Measurements from ENCODE around the gene CERS5. TPM values are rescaled to one million over a fixed set of nuclear protein-coding genes. Genes with fewer than 3 reads are reported as not detected.
"Not testable (repeated sequence)": the region's sequence is repeated elsewhere in the genome, so short reads cannot be mapped to it uniquely, and the experiment has no call there.

Gene CERS5
- total and polyA plus RNA-seq, 12 donors: 19.4 to 110 (median 37.0) TPM

DNA sequence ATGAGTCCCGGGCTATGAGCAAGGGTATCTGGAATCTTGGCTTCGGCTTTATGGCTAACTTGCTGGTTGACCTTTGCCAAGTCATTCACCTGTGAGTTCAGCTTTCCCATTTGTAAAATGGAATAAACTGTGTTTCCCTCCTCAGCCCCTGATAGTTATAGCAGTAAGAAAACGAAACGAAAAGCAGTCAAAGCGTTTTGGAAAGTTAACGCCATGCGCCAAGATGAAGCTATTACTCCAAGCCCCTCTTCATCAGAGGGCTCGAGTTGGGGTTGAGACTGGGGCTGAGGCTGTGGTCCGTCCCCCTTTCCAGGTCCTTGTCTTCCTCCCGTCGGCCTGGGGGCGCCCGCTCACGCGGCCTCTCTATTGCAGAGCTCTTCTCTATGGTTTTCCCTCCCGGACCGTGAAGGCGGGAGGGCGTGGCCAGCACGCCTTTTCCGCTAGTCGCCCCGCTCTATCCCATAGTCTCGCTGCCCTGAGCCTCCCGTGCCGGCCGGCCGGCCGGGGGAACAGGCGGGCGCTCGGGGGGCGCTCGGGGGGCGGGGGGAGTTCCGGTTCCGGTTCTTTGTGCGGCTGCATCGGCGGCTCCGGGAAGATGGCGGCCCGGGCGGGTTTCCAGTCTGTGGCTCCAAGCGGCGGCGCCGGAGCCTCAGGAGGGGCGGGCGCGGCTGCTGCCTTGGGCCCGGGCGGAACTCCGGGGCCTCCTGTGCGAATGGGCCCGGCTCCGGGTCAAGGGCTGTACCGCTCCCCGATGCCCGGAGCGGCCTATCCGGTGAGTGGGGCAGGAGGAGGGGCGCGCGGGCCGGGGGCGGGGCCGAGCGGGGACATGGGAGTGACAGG is 82.2 kb downstream of the CERS5 start, which contains the start of gene SMARCD1:
Gene SMARCD1, plus strand, starts transcription at position 568 of the 840 bp plus-strand sequence. Its CDS starts 28 bp downstream, at position 596.
- WGBS, 4 donors: 1 to 3% (median 1%) methylated on average over 13 to 69 of the region's 69 CpGs
- Histone ChIP-seq H3K9me3 (replicated peaks in 1 of 3) (no peaks in the 10 kb centered on the region), H3K27me3 (no peaks in the 10 kb centered on the region), H3K4me1 (replicated peaks in 1 of 2) (peaks cover 8 to 14% of the 10 kb centered on the region in 2 donors), H3K4me3 (peak within 1 kb of the TSS; percentile 10 to 84 (median 74)), H3K27ac (peak within 1 kb of the TSS; percentile 80 to 95 (median 94)), H3K36me3 (replicated peaks in 1 of 2) (peaks cover 0 to 32% of the 10 kb centered on the region in 2 donors)
- intact Hi-C loops (cut with DNase I): no loop called here
- DNase-seq: peak; percentile 85 to 94 (median 89)
- TF ChIP-seq, protein P1, sequence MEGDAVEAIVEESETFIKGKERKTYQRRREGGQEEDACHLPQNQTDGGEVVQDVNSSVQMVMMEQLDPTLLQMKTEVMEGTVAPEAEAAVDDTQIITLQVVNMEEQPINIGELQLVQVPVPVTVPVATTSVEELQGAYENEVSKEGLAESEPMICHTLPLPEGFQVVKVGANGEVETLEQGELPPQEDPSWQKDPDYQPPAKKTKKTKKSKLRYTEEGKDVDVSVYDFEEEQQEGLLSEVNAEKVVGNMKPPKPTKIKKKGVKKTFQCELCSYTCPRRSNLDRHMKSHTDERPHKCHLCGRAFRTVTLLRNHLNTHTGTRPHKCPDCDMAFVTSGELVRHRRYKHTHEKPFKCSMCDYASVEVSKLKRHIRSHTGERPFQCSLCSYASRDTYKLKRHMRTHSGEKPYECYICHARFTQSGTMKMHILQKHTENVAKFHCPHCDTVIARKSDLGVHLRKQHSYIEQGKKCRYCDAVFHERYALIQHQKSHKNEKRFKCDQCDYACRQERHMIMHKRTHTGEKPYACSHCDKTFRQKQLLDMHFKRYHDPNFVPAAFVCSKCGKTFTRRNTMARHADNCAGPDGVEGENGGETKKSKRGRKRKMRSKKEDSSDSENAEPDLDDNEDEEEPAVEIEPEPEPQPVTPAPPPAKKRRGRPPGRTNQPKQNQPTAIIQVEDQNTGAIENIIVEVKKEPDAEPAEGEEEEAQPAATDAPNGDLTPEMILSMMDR (IDR thresholded peaks at IDR 0.05): no peak
- peak in 1 of 2 donors; percentile 63 for TF ChIP-seq POLR2A (IDR thresholded peaks at IDR 0.05)

DNA sequence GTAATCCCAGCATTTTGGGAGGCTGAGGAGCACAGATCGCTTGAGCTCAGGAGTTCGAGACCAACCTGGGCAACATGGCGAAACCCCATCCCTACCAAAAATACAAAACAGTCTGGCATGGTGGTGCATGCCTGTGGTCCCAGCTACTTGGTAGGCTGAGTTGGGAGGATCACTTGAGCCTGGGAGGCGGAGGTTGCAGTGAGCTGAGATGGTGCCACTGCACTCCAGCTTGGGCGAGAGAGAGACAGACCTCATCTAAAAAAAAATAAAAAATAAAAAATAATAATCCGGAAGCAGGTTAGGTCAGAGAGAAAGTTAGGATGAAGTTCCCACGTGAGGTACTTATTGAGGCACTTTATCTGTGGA is 82.8 kb downstream of the CERS5 start:
- H3K4me3 ChIP-seq: peak overlapping the region in 2 of 4 donors; percentile 84
- H3K36me3 ChIP-seq (replicated peaks in 1 of 2): peaks cover 0 to 26% of the 10 kb centered on the region in 2 donors
- H3K4me1 ChIP-seq (replicated peaks in 1 of 2): peaks cover 8 to 14% of the 10 kb centered on the region in 2 donors
- H3K27me3 ChIP-seq; H3K9me3 ChIP-seq (replicated peaks in 1 of 3); intact Hi-C loops (cut with DNase I); DNase-seq: not testable (repeated sequence)
- 39 to 41% (median 40%) methylated on average over 7 of the region's 7 CpGs for WGBS, 4 donors
- peak overlapping the region; percentile 80 to 95 (median 94) for H3K27ac ChIP-seq

DNA sequence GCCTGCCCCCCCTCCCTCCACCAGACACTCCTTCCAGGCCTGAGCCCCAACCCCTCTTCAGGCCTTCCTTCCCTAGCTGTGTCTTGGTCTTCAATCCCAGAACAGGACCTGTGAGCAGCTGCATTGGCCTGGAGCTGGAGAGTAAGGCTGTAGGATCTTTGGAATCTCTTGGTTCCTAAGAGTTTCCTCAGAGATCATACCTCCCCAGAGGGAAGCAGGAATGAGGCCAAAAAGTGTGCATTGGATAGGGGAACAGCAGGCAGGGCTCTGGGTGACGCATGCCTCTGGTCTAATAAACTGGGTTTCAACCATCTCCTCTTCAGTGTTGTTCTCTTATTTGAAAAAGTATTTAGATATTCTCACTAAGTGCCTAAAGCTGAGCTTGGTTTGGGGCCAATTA is 83.9 kb downstream of the CERS5 start:
- no peak overlapping the region for H3K27ac ChIP-seq
- H3K27me3 ChIP-seq: no peaks in the 10 kb centered on the region
- H3K4me1 ChIP-seq (replicated peaks in 1 of 2): peaks cover 8 to 14% of the 10 kb centered on the region in 2 donors
- H3K9me3 ChIP-seq (replicated peaks in 1 of 3): no peaks in the 10 kb centered on the region
- intact Hi-C loops (cut with DNase I): no loop called here
- 97 to 100% (median 99%) methylated on average over 1 of the region's 1 CpG for WGBS, 4 donors
- no peak overlapping the region for H3K4me3 ChIP-seq
- DNase-seq: no peak
- TF ChIP-seq, protein P1 (IDR thresholded peaks at IDR 0.05): no peak
- TF ChIP-seq POLR2A (IDR thresholded peaks at IDR 0.05): no peak
- peaks cover 0 to 16% of the 10 kb centered on the region in 2 donors for H3K36me3 ChIP-seq (replicated peaks in 1 of 2)

DNA sequence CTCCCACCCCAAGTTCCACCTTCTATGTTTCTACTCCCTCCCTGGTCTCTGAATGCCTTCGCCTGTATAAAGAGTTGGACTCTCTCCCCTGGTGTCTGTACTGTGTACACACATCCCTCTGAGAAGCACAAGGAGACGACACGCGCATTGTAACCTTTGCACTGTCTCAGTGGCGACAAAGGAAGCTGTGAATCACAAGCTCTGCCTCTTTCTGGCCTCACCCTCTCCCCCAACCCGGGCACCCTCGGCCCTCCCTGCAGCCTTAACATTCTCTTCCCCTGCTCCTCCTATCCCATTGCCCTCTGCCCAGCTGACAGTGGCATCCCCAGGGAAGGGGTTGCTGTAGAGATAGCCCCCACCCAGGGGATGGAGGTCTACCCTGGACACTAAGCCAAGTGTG is 84.5 kb downstream of the CERS5 start:
- Histone ChIP-seq H3K27me3 (no peaks in the 10 kb centered on the region), H3K4me3 (no peak overlapping the region), H3K4me1 (replicated peaks in 1 of 2) (peaks cover 8 to 14% of the 10 kb centered on the region in 2 donors), H3K36me3 (replicated peaks in 1 of 2) (peaks cover 0 to 10% of the 10 kb centered on the region in 2 donors), H3K9me3 (replicated peaks in 1 of 3) (no peaks in the 10 kb centered on the region), H3K27ac (no peak overlapping the region)
- DNase-seq: no peak
- WGBS, 4 donors: 66 to 77% (median 73%) methylated on average over 7 of the region's 7 CpGs
- TF ChIP-seq, protein P1 (IDR thresholded peaks at IDR 0.05): no peak
- TF ChIP-seq POLR2A (IDR thresholded peaks at IDR 0.05): no peak
- intact Hi-C loops (cut with DNase I): no loop called here
